H54 (cell line): ENCODE measurements around the gene NISCH.
"Not testable (repeated sequence)": the region's sequence is repeated elsewhere in the genome, so short reads cannot be mapped to it uniquely, and the experiment has no call there.

Experiments
- DNase-seq: peaks from one replicate; pipeline ENCODE4 v3.0.0; 2011; ENCODE audit warnings: low spot score, mixed read lengths; ENCODE audit not compliant: insufficient read length
- FAIRE-seq: peaks from 3 replicates; lab custom pipeline; 2011; peaks lifted over from hg19 to GRCh38; lab: Jason Lieb, UNC
- POLR2A ChIP-seq: IDR thresholded peaks from 2 replicates; pipeline ENCODE4 v1.6.1; 2011; ENCODE audit warnings: low read depth, mild to moderate bottlenecking, low read length

NISCH gene

GRCh38 chr3:52520716-52521487, 65.5 kb downstream of the NISCH start:
- DNase-seq = no peak
- FAIRE-seq = no peak
- TF ChIP-seq POLR2A = no peak

- FAIRE-seq = no peak
- no peak for DNase-seq
- no peak for TF ChIP-seq POLR2A
These were observed 66.1 kb downstream of the NISCH start for GRCh38 chr3:52521488-52521824.

- TF ChIP-seq POLR2A = no peak
- DNase-seq (no peak), FAIRE-seq (no peak)
These were observed 66.7 kb downstream of the NISCH start for GRCh38 chr3:52521881-52522650.

DNA sequence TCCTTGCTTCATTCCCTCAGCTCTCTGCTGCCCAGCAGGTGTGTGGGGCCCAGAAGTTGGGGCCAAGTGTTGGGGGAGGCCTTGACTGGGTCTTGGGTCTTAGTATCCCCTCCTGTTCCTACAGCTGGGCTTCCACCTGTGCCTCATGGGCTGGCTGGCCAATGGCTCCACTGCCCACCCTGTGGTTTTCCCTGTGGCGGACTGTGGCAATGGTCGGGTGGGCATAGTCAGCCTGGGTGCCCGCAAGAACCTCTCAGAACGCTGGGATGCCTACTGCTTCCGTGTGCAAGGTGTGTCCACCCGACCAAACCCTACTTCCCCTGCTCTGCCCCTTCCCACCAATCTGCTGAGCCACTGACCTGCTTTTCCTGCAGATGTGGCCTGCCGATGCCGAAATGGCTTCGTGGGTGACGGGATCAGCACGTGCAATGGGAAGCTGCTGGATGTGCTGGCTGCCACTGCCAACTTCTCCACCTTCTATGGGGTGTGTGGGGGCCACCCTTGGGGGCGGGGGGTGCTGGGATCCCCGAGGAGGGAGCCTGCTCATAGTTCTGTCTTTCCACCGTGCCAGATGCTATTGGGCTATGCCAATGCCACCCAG, 67.3 kb downstream of the NISCH start:
- no peak for FAIRE-seq
- TF ChIP-seq POLR2A = no peak

DNA sequence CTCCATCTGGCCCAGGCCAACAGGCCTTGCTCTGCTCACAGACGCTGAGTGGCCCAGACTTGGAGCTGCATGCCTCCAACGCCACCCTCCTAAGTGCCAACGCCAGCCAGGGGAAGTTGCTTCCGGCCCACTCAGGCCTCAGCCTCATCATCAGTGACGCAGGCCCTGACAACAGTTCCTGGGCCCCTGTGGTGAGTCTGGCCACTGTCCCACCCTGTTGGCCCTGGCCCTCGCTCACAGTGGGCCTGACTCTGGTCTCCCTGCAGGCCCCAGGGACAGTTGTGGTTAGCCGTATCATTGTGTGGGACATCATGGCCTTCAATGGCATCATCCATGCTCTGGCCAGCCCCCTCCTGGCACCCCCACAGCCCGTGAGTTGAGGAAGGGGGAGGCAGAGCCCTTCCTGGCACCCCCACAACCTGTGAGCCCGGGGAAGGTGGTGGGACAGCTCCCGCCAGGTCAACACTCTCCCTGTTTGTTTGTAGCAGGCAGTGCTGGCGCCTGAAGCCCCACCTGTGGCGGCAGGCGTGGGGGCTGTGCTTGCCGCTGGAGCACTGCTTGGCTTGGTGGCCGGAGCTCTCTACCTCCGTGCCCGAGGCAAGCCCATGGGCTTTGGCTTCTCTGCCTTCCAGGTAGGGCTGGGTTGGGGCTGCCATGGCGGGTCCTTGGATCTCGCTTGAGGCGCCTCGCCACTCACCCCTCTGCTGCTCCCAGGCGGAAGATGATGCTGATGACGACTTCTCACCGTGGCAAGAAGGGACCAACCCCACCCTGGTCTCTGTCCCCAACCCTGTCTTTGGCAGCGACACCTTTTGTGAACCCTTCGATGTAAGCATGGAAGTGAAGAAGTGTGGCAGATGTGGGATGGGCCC, 68.2 kb downstream of the NISCH start:
- DNase-seq (no peak), FAIRE-seq (no peak)
- no peak for TF ChIP-seq POLR2A

More for the DNA sequence above, 67.3 kb downstream of the NISCH start:
- no peak for DNase-seq

DNA sequence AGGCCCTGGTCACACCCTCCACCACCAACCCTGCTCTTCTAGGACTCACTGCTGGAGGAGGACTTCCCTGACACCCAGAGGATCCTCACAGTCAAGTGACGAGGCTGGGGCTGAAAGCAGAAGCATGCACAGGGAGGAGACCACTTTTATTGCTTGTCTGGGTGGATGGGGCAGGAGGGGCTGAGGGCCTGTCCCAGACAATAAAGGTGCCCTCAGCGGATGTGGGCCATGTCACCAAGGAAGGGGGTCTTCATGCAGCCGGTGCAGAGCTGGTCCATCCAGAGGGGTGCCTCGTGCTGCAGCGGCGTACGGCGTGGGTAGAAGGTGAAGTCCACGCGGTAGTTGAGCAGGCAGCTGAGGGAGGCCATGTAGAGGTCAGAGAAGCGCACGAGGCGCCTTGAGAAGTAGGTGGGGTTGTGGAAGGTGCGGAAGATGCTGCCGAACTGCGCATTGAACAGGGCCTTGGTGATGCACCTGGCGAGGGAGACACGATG, 68.9 kb downstream of the NISCH start:
- DNase-seq (no peak), FAIRE-seq (no peak)
- no peak for TF ChIP-seq POLR2A

DNA sequence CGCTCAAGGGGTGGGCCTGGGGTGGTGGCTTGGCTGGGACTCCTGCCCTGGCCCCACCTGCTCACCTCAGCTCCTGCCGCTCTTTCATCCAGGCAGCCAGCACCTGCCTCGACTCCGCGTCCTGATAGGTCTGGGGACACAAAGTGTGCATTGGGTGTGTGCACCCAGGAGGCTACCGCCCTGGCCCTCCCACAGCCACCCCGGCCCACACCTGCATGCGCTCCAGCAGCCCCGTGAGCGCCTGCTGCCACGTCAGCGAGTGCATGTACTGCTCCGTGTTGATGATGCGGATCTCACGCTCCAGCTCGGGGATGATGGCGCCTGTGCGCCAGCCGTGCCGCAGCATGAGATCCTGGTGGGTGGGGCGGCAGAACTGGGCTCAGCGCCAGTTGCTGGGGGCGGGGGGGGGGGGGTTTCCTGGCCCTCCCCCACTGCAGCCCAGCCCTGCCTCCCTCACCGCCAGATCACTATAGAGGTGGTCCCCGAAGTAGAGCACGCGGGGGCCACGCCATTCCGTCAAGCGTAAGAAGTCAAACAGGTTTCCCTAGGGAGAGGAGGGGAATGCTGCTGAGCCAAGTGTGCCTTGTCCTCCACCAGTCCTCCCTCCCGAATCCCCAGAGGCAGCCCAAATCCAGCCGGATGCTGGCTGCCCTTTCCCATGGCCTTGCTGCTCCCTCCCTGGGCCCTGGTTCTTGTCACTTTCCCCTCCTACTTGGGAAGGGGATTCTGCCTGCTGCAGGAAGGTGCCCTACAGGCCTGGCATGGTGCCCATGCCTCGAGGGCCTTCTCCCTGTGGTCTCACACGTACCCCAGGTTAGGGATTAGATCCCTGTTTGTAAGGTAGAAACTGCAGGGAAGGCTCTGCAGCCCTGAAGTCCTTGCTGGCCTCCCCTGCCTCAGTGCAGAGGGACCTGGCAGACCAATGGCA, 69.6 kb downstream of the NISCH start:
- FAIRE-seq = no peak
- no peak for TF ChIP-seq POLR2A
- no peak for DNase-seq

DNA sequence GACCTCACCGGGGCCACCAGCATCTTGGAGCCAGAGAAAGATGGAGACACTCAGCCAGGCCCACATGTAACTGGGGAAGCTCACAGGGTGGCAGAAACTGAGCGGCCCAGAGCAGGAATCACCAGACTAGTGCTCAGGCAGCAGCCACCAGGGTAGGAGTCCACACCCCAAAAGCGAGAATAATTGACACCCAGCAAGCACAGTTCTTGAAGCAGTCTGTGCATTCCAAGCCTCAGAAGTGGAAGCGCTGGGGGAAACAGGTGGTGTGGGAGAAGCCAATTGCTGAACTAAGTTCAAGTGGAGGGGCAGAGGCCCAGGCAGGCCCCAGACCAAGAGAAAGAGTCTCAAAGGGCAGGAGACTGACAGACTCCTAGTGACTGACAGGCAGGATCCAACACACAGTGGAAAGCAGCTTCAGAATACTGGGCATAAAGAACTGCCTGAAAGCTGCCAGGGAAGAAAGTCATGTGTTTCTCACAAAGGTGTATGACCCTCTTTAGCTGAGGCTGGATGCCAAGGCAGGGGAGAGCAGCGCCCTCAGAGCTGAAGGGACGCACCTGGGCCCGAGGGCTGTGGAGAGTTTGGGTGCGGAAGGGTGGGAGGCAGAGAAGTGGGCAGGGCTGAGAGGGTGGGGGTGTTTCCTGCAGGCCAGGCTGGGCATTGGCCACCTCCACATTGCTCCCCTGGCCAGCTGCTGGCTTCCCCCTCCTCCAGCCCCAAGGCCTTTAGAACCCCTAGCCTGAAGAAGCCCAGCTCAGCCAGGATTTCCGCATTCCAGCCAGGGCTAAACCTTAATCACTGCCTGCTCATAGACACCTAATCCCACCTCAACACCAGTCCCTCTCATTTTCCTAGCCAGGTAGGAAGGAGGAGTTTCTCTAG, 70.5 kb downstream of the NISCH start:
- TF ChIP-seq POLR2A = no peak
- DNase-seq = no peak
- no peak for FAIRE-seq

GRCh38 chr3:52526671-52527038, 71.3 kb downstream of the NISCH start:
- DNase-seq, FAIRE-seq: not testable (repeated sequence)

DNA sequence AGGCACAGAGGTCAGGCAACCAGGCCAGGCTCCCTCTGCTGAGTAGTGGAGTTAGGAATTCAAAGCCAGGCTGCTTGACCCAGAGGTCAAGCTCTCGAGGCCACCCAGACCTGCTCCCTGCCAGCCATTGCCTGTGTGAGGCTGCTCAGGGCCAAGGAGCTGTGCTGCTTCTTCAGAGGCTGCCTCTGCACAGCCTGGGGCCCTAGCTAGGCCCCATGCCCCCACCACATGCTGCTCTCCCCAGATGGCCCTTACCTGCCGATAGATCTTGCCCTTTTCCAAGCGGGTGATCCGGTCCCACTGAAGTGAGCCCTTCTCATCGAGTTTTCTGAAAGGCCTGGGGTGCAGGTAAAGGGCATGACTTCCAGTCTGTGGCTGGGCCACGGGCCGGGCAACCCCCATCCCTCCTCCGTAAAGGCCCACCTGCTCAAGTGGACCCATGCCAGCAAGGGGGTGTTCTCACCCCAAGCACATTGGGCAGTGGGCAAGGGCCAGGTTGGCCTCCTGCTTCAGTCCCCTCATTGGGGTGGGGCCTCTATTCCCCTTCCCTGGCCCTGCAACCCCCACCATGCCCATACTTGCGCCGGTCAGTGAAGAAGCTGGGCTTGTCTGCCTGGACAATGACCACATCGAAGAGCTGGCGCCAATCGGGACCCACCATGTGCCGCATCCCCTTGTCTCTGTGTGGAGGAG, 71.8 kb downstream of the NISCH start:
- DNase-seq (no peak), FAIRE-seq (no peak)
- no peak for TF ChIP-seq POLR2A
